22Rv1 (cell line): ENCODE measurements around the gene MAGI1.

Experiments
- ZFX ChIP-seq: fragments of 450-650 bp; IDR thresholded peaks from 2 replicates; pipeline ENCODE4 v1.6.1; 2017; ENCODE audit warnings: antibody characterized with exemption, borderline replicate concordance
- TF ChIP-seq, protein P1 (sequence below): fragments of 450-650 bp; IDR thresholded peaks from 2 replicates; pipeline ENCODE4 v1.5.1; 2017; ENCODE audit warnings: mild to moderate bottlenecking

DNA sequence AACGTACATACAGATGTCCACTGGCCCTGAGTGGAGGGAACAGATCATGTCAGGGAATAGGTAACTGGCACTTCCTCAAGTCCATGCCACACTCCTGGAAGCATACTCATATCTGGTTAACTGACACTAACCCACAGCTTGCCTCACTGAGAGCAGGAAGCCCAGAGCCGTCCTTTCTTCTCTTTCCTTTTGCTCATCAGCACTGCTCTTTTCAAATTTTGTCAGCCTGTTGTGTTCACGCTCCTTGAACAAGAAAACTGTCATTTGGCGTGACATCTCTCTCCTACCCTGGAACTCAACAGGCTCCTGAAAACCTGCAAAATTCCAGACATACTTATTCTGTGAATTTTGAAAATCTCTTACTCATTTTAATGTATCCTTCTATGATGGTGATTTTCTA lies 360.2 kb downstream of the MAGI1 start:
- TF ChIP-seq, protein P1, sequence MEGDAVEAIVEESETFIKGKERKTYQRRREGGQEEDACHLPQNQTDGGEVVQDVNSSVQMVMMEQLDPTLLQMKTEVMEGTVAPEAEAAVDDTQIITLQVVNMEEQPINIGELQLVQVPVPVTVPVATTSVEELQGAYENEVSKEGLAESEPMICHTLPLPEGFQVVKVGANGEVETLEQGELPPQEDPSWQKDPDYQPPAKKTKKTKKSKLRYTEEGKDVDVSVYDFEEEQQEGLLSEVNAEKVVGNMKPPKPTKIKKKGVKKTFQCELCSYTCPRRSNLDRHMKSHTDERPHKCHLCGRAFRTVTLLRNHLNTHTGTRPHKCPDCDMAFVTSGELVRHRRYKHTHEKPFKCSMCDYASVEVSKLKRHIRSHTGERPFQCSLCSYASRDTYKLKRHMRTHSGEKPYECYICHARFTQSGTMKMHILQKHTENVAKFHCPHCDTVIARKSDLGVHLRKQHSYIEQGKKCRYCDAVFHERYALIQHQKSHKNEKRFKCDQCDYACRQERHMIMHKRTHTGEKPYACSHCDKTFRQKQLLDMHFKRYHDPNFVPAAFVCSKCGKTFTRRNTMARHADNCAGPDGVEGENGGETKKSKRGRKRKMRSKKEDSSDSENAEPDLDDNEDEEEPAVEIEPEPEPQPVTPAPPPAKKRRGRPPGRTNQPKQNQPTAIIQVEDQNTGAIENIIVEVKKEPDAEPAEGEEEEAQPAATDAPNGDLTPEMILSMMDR: no peak
- TF ChIP-seq ZFX: no peak
